GM19467 (cell line): ENCODE results near the gene TAF8.

Experiments
- ATAC-seq: cut with Tn5 transposase; IDR thresholded peaks from one replicate; pipeline ENCODE4 v1.9.1; 2021; ENCODE audit warnings: mild to moderate bottlenecking, moderate library complexity; ENCODE audit not compliant: unreplicated experiment

Gene TAF8

DNA sequence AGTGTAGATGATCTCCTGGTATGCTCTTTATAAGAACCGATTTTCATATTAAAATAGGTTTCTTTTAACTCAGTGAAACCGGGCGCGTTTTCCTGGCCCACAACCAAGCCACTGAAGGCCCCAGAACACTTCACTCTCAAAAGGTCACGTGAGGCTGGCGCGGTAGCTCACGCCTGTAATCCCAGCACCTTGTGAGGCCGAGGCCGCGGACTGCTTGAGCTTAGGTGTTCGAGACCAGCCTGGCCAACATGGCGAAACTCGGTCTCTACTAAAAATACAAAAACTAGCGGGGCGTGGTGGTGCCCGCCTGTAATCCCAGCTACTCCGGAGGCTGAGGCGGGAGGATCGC lies 402 bp upstream of the TAF8 start:
- ATAC-seq, result no peak

DNA sequence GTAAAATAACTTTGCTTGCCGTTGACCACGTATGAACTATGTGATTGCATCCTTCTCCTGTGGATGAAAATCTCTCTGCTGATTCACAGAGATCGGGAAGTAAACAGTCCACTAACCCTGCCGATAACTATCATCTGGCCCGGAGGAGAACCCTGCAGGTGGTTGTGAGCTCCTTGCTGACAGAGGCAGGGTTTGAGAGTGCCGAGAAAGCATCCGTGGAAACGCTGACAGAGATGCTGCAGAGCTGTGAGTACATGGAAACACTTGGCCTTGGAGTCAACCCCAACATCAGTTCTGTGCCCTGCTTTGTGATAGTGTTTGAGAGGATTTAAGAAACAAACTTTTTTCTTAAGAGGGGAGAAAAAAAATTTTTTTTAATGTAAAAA lies 937 bp downstream of the TAF8 start:
- no peak for ATAC-seq

DNA sequence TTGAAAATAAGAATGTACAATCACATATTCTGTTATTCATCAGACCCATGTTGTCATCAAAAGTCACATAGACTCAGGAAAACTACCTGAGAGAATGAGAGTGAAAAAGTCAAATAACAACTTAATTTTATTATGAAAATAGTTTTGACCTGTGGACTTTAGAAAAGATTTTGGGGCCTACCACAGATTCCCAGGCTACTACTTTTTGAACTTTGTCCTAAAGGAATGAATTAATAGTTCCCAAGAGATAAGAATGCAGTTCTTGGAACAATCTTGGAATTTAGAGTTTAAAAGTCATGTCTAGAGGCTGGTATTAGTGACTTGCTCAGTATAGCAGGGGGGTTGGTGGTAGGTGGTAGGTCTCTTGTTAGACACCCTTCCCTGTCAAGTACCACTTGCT lies 3.3 kb downstream of the TAF8 start:
- no peak for ATAC-seq

DNA sequence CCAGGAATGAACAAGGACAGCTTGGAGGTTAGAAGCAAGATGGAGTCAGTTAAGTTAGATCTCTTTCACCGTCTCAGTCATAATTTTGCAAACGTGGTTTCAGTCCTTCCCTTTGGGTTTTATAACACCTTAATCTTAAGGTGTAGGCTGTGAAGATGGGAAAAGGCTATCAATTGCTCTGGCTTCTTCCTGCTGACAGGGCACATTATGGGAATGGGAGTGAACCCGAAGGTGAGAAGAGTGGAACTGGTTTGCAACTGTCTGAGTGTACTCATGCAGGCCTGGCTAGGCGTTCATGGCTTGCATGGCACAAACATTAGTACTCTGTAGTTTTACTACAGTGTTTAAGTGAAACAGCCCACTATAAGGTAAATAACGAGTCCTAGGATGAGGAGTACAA lies 9.4 kb downstream of the TAF8 start:
- ATAC-seq, result no peak

DNA sequence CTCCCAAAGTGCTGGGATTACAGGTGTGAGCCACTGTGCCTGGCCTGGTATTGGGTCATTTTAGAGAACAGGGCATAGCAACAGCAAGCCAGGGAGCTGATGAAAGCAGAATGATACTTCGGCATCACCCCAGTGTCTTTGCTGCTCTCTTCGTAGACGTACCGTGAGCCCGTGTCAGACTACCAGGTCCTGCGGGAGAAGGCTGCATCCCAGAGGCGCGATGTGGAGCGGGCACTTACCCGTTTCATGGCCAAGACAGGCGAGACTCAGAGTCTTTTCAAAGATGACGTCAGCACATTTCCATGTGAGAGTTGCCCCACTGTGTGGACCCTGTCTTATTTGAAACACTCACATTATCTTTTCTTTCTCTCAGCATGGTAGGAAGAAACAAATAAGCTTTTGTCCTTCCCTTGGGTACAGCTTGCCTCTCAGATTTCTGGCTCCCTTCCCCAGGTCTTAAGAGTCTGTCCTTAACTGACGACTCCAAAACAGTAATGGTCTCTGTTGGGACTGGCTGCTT lies 15.9 kb downstream of the TAF8 start:
- no peak for ATAC-seq

DNA sequence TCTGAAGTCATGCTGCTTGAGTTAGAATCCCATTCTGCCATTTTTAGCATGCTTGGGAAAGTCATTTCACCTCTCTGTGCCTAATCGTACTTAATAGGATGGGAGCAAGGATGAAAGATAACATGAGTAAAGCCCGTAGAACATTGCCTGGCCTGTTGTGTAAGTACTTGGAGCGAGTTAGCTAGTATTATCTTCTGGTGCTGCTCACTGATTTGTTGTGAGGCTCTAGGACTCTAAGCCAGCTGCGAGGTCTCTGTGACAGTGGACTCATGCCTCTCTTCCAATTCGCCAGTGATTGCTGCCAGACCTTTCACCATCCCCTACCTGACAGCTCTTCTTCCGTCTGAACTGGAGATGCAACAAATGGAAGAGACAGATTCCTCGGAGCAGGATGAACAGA lies 17.8 kb downstream of the TAF8 start:
- no peak for ATAC-seq

DNA sequence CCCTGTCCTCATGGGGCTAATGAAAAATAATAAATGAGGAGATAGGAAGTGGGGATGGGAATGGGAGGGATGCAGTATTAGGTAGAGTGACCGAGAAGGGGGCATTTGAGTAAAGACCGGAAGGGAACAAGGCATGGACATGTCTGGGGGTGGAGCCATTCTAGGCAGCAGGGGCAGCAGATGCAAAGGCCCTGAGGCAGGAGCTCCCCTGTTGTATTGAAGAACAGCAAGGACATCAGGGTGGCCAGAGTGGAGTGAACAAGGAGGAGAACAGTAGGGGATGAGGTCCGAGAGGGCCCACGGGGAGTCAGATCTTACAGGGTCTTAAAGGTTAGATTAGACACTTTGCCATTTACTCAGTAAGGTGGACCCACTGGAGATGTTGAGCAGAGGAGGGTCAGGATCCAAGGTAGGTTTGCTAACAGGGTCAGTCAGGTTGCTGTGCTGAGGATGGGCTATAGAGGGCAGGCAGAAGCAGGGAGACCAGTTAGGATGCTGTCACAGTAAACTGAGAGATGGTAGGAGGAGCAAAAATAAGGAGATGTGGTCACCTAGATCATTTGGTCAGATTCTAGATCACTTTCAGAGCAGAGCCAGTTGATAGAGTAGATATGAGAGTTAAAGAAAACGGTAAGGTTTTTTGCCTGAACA lies 18.7 kb downstream of the TAF8 start:
- no peak for ATAC-seq

DNA sequence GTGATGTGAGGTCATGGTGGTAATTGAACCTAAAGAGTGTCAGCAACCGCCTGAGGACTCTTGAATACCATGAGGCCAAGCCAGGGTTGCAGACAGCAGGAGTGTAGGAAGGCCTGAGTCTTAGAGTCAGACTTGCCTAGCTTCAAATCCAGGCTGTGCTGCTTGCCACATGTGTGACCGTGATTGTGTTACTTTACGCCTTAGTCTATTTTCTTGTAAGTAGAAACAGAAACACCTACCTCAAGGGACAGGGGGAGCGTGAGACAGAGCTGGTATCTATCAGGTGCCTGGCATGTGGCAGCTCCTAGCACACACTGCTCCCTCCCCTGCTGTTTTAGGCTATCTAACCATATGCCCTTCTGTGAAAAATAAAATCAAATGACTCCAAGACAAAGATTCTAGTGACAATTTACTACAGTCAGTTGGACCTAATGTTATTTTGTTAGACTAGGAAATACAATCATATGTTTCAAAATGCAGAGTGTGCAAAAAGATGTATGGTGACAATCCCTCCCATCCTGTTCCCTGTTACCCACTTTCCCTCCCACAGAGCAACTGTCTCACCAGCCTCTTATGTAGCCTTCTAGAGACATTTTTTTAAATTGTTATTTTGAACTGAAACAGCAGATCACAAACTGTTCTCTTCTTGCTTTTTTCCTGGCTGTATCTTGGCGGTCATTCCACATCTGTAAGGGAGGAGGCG lies 21.7 kb downstream of the TAF8 start:
- ATAC-seq, result no peak

DNA sequence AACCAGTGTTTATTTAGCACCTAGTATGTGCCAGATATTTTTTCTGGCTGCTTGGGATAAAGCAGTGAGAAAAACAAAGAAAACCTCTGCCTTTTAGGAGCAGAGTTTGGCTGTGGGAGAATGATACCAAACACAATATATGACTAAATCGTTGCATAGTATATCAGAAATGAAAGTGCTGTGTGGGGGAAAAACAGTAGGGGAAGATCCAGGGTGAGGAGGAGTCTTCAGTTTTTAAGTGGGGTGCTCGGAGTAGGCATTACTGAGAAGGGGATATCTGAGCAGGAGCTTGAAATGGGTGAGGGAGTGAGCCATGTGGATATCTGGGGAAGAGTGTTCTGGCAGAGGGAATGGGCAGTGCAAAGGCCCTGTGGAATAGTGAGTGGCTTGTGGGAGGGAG lies 23.0 kb downstream of the TAF8 start:
- no peak for ATAC-seq

DNA sequence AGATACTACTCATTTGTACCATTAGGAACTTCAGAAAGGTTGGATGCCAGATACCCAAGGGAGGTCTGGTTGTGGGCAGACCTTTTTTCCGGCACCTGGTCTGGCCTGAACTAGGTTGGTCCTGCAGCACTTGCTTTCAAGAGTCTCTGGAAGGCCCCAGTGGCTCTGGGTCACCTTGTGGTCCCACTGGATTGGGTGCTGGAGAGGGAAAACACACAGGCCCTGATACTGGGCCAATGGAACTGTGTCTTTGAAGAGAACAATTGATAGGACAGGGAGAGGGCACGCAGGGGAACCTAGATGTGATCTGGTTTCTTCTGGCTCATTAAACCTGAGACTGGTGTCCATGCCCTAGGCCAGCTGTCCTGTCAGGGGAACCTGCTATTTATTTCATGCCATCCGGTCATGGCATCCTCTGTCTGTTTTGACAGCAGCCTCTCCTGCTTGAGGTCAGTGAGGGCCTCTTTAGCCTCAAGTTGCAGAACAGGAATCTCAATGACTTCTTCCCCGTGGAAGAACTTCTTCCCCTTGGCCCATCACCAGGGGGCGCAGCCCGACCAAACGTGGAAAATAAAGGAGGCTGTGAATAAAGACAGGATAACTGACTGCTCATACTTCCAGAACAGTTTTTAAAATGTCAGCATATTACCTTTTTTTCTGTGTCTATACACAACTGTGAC lies 25.0 kb downstream of the TAF8 start:
- ATAC-seq, result no peak

DNA sequence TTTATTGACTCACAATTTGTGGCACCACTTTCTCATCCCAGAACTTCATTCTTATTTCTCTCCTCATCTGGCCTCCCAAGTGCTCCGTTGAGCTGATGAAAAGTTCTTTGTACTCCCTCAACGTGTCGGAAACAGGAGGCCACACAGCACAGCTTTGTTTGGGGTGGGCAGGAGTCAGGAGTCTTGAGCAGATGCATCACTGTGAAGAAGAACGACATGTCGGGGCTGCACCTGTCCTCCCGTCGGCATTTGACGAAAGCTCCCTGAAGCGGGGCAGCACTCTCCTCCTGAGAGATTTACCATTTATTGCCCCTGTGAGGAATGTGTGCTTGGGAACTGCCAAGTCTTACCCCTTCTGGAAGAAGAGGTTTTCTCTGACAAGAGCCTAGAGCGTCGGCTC lies 28.1 kb downstream of the TAF8 start:
- ATAC-seq, result no peak

DNA sequence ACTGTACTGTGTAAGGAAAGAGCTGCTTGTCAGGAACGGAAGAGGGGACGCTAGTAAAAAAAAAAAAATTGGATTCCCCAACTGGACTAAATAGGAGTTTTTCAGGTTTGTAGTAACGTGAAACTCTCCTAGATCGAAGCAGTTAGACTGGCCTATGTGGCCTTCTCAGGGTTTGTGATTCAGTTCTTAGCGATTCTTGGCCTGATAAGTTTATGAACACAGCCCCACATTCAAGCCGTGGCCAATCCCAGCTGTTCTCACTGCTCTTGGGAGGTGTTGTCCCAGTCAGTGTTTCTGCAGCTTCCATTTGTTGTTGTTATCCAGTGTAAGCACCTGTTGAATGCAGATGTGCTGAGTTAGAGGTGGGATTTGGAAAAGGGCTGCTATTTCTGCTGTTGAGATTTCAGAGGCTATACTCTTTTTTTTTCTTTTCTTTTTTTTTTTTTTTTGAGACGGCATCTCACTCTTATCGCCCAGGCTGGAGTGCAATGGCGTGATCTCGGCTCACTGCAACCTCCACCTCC lies 29.7 kb downstream of the TAF8 start:
- ATAC-seq, result no peak

DNA sequence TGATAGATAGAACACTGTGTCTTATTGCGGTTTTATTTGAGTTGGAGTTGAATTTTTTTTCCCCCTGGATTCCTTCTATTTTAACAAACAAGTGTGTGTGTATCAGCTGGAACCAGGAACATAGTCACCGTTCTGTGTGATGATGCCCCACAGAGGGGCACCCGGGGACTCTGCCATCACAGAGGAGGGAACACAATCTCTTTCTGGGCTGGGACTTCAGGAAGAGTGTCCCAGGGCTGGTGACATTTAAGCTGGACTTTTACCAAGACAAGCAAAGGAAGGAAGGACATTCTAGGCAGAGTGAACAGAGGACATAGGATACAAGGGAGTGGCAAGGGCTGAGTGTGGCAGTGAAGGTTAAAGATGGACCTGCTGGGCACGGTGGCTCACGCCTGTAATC lies 33.2 kb downstream of the TAF8 start:
- ATAC-seq, result no peak

DNA sequence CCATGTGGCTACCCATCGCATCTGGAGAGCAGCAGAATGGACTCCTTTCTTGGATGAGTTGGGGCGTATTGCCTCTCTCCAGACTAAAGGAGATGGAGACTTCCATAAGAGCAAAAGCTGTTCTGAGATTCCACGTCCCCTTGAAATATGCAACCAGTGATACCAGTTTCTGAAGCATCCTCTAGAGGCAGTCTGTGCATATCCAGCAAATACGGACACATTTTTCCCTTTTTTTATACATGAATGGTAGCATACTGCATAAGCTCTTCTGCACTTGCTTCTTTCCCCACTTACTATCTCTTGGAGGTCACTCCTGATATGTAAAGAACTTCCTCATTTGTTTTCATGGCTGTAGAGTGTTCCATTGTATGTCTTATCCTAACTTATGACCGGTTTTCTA lies 34.6 kb downstream of the TAF8 start:
- no peak for ATAC-seq

DNA sequence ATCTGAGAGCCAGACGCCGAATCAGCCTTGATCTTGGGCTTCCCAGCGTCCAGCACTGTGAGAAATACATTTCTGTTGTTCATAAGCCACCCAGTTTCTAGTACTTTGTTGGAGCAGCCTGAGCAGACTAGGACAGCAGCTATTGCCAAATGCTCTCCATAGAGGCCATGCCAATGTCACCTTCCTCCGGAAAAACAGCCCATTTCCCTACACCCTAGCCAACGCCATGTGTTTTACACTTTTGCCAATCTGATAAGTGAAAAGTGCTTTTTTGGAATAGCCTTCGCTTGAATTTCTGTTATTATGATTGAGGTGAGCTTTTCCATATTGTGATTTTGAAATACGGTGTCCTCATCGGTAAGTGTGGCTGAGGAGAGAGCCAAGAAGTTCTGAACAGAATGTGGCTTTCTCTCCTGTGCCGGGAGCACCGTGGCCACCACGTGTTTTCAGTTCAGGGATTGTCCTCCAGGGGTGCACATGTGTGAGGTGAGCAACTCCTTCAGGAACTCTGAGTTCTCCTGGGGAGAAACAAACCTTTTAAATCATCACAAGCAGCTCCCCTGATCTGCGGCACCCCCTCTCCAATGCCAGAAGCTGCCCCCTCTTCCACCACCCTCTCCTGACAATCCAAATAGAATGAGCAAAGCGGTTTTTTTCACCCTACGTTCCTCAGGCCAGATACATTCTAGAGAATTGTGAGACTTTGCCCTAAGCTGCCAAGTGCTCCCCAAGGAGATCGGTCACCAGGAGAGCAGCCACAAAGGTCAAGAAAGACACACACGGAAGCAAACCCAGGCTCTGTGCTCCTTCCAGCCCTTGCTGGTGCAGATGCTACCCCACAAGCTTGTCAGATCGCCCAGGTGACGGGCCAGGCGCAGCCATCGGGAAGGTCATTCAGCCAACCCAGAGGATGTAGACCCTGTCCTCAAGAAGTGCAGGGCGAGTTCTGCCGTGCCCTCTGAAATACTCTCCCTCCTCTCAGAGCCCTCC lies 36.0 kb downstream of the TAF8 start:
- ATAC-seq, result no peak

DNA sequence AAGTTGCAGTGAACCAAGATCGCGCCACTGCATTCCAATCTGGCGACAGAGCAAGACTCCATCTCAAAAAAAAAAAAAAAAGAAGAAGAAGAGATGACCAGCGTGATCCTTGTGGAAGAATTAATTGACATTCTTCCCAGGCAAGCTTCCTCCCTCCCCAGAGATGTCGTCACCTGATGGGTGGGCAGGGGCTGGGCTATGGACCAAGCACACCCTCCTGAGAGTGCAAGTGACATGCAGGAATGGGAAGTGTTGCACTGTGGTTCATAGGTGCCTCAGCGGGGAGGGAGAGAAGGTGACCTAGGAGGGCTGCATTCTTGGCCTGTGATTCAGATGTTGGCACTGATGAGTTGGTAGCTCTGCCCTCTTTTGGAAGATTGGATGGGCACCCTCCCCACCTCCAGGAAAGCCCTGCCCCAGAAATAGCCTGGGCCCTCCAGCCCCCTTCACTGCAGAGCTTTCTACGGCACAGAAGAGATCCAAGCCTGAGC lies 37.8 kb downstream of the TAF8 start:
- no peak for ATAC-seq

DNA sequence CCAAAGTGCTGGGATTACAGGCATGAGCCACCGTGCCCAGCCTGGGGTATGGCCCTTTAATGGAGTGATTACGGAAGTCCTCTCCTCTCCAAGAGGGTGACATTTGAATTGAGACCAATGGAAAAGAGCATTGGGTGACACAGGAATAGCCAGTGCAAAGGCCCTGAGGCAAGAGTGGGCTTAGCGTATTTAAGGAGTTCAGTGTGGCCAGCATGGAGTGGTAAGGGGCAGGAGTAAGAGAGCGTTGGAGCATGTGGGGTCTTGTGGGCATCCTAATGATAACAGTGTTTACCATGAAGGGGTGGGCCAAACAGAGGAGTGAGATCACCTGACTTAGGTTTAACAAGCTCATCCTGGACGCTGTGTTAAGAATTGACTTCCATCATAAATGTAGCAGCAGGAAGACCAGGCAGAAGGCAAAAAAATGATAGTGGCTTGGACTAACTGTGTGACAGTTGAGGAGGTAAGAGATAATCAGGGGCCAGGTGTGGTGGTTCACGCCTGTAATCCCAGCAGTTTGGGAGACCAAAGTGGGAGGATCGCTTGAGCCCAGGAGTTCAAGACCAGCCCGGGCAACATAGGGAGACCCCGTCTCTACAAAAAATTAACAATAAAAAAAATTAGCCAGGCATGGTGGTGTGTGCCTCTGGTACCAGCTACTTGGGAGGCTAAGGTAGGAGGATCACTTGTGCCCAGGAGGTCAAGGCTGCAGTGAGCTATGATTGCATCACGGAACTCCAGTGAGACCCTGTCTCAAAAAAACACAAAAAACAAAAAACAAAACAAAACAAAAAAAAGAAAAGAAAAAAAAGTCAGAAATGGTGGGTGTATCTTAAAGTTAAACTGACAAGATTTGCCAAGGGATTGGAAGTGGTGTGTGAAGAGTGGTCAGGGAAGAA lies 40.7 kb downstream of the TAF8 start:
- ATAC-seq, result no peak

DNA sequence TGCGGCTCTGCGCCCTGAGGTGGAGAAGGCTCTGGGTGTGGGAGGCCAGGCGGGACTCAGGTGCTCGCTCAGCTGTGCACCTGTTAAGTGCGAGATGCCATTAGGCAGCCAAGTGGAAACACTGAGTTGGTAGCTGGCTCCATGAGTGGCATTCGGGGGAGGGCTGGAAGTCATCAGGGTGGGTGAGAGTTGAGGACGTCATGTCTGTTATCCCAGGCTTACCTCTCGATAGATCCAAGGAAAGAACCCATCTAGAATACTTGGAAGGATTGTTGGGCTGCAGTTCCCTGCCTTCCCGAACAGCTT lies 41.3 kb downstream of the TAF8 start:
- ATAC-seq, result no peak

DNA sequence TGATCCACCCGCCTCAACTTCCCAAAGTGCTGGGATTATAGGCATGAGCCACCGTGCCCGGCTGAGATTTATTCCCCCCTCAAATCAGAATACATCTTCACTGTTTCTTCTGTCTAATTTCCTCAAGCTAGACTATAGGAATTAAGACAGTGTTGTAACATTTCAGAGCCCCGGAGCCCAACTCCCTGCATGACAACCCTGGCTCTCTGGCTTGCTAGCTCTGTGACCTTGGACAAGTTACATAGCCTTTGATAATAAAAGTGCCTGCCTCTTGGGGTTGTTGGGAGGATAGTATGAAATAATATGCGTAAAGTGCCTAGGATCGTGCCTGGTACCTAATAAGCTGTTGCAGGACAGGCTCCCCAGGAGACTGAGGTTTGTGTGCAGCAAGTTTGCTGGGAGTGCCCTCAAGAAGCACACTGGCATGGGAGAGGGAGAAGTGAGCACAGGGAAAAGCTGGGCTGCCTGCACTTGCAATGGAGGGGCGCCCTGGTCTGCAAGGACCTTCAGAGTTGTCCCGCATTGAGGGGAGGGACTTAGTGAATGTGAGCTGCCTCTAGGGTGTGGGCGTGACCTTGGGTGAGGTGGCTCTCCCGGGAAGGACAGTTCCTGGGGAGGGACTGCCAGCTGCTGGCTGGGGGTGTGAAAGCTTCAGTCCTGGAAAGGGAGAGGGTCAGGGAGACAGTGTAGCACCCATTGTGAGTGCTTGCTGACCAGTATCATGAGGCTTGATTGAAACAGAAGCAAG lies 43.4 kb downstream of the TAF8 start:
- ATAC-seq, result no peak
